ENCODE results near the gene TK1. TPM values are rescaled to one million over a fixed set of nuclear protein-coding genes. Genes with fewer than 3 reads are reported as not detected.

Gene TK1
- total RNA-seq, 1 experiment from 2014 or later: 72.5 TPM

- no peak overlapping the region for H3K27ac Mint-ChIP-seq
- ChIA-PET POLR2A (interaction anchor here (0.7 kb wide), 1 partner anchor 85 kb away, joined by 10 read pairs; no protein-coding TSS in a partner anchor), CTCF (interaction anchor here (1.1 to 5.1 kb wide), 3 partner anchors 16 to 48 kb away, joined by 3 to 26 read pairs (median 14); partner anchors contain the start of genes AFMID and TK1)
- H3K4me1 Mint-ChIP-seq: peaks cover 12% of the 10 kb centered on the region
- no peak overlapping the region for H3K4me3 Mint-ChIP-seq
- TF ChIP-seq AR (CRISPR knock-in tag; IDR thresholded peaks at IDR 0.05): no peak
- TF ChIP-seq ZMAT4 (CRISPR knock-in tag; IDR thresholded peaks at IDR 0.05): no peak
- no peak for TF ChIP-seq TEAD4 (CRISPR knock-in tag; IDR thresholded peaks at IDR 0.05)
- TF ChIP-seq HMGA2 (CRISPR knock-in tag; IDR thresholded peaks at IDR 0.05): no peak
- no peak for TF ChIP-seq ZNF121 (CRISPR knock-in tag; IDR thresholded peaks at IDR 0.05)
- no peak for TF ChIP-seq GTF2I (CRISPR knock-in tag; conservative IDR thresholded peaks at IDR 0.05)
- TF ChIP-seq STAT6 (CRISPR knock-in tag; conservative IDR thresholded peaks at IDR 0.05; ENCODE audit: low read depth): no peak
- TF ChIP-seq ZNF532 (CRISPR knock-in tag; IDR thresholded peaks at IDR 0.05; ENCODE audit: borderline replicate concordance): no peak
- TF ChIP-seq RELA (CRISPR knock-in tag; IDR thresholded peaks at IDR 0.05; ENCODE audit: borderline replicate concordance): no peak
- TF ChIP-seq FOXJ3 (CRISPR knock-in tag; IDR thresholded peaks at IDR 0.05; ENCODE audit: borderline replicate concordance): no peak
- TF ChIP-seq, protein P1, sequence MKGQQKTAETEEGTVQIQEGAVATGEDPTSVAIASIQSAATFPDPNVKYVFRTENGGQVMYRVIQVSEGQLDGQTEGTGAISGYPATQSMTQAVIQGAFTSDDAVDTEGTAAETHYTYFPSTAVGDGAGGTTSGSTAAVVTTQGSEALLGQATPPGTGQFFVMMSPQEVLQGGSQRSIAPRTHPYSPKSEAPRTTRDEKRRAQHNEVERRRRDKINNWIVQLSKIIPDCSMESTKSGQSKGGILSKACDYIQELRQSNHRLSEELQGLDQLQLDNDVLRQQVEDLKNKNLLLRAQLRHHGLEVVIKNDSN (CRISPR knock-in tag; IDR thresholded peaks at IDR 0.05): no peak
- TF ChIP-seq E2F5 (CRISPR knock-in tag; IDR thresholded peaks at IDR 0.05): no peak
- TF ChIP-seq, protein P2, sequence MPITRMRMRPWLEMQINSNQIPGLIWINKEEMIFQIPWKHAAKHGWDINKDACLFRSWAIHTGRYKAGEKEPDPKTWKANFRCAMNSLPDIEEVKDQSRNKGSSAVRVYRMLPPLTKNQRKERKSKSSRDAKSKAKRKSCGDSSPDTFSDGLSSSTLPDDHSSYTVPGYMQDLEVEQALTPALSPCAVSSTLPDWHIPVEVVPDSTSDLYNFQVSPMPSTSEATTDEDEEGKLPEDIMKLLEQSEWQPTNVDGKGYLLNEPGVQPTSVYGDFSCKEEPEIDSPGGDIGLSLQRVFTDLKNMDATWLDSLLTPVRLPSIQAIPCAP (CRISPR knock-in tag; IDR thresholded peaks at IDR 0.05): no peak
- no peak for TF ChIP-seq PRRX2 (CRISPR knock-in tag; IDR thresholded peaks at IDR 0.05)
- no peak for TF ChIP-seq RORB (CRISPR knock-in tag; IDR thresholded peaks at IDR 0.05)
- TF ChIP-seq, protein P3, sequence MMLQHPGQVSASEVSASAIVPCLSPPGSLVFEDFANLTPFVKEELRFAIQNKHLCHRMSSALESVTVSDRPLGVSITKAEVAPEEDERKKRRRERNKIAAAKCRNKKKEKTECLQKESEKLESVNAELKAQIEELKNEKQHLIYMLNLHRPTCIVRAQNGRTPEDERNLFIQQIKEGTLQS (CRISPR knock-in tag; conservative IDR thresholded peaks at IDR 0.05): no peak
- TF ChIP-seq ATF2 (CRISPR knock-in tag; IDR thresholded peaks at IDR 0.05; ENCODE audit: borderline replicate concordance, low read depth): no peak
- TF ChIP-seq NFYB (CRISPR knock-in tag; conservative IDR thresholded peaks at IDR 0.05; ENCODE audit: low read depth): no peak
- no peak for TF ChIP-seq SP1 (CRISPR knock-in tag; conservative IDR thresholded peaks at IDR 0.05)
- TF ChIP-seq ESRRA (CRISPR knock-in tag; IDR thresholded peaks at IDR 0.05; ENCODE audit: borderline replicate concordance): no peak
- ATAC-seq: no peak
- DNase-seq (ENCODE audit: low spot score): no peak
- H3K36me3 Mint-ChIP-seq: peaks cover 32% of the 10 kb centered on the region
- H3K9me3 Mint-ChIP-seq: no peaks in the 10 kb centered on the region
- no peaks in the 10 kb centered on the region for H3K27me3 Mint-ChIP-seq (ENCODE audit: low read depth)
Measured at GRCh38 chr17:78202666-78203065, 15.8 kb upstream of the TK1 start.

Measured in WTC11 (cell line).